ENCODE measurements around the gene CDYL2. TPM values are rescaled to one million over a fixed set of nuclear protein-coding genes. Genes with fewer than 3 reads are reported as not detected.
"Not testable (repeated sequence)": the region's sequence is repeated elsewhere in the genome, so short reads cannot be mapped to it uniquely, and the experiment has no call there.

CDYL2 gene
- total and polyA plus RNA-seq, 4 donors, result 8.5 to 15.9 (median 11.7) TPM

GRCh38 chr16:80794071-80794470 is 10.3 kb downstream of the CDYL2 start:
- no peak for DNase-seq (ENCODE audit: low read depth in 4 of 6, low spot score in 6 of 6)
- H3K4me1 ChIP-seq (ENCODE audit: control insufficient read depth, insufficient read depth, low read length), result no peaks in the 10 kb centered on the region
- WGBS (ENCODE audit: insufficient coverage), result 100% methylated on average over 1 of the region's 3 CpGs

DNA sequence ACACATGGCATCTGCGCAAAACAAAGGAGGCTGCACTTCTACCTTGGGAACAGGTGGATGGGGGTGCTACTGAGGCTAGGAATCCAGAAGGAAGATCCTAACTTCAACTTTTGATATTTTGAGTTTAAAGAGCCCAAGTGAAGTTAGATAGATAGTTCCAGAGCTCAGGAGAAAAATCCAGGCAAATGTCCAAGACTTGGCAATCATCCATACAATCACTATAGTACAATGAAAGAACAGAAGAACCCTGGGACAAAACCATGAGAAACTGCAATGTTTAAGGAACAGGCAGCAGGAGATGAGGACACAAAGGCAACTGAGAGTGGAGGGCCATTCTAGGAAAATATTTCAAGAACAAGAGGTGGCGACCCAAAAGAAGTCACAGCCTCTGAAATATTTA is 12.4 kb downstream of the CDYL2 start:
- Histone ChIP-seq H3K9me3 (ENCODE audit: control insufficient read depth, insufficient read depth, low read length) (no peaks in the 10 kb centered on the region), H3K36me3 (ENCODE audit: control insufficient read depth, insufficient read depth, low read length) (no peaks in the 10 kb centered on the region), H3K4me1 (ENCODE audit: control insufficient read depth, insufficient read depth, low read length) (no peaks in the 10 kb centered on the region), H3K27me3 (ENCODE audit: control insufficient read depth, insufficient read depth, low read length) (no peaks in the 10 kb centered on the region), H3K4me3 (ENCODE audit: low read depth, low read length) (no peak overlapping the region), H3K27ac (ENCODE audit: low read depth, low read length) (no peak overlapping the region)
- DNase-seq (ENCODE audit: low read depth in 4 of 6, low spot score in 6 of 6), result peak in 1 of 6 donors; percentile 14
- WGBS (ENCODE audit: insufficient coverage), result 100% methylated on average over 1 of the region's 2 CpGs

More at GRCh38 chr16:80794071-80794470, 10.3 kb downstream of the CDYL2 start:
- Histone ChIP-seq H3K27ac (ENCODE audit: low read depth, low read length) (no peak overlapping the region), H3K4me3 (ENCODE audit: low read depth, low read length) (no peak overlapping the region), H3K27me3 (ENCODE audit: control insufficient read depth, insufficient read depth, low read length) (no peaks in the 10 kb centered on the region), H3K36me3 (ENCODE audit: control insufficient read depth, insufficient read depth, low read length) (no peaks in the 10 kb centered on the region), H3K9me3 (ENCODE audit: control insufficient read depth, insufficient read depth, low read length) (no peaks in the 10 kb centered on the region)

DNA sequence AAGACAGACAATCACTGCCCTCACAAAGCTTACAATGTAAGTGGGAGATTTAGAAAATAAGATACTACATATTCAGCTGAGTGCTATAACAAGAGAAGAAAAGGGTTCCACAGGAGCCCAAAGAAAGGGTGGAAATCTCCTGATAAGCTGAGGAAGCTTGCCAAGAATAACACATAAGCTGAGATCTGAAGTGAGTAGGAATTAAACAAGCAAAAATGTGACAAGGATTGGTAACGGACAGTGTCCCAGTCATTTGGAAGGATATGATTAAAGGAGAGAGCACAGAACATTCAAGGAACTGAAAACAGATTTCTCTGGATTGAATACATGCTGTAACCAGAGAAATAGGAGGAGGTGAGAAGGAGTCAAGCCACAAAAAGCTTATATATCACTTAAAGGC is 13.0 kb downstream of the CDYL2 start:
- DNase-seq (ENCODE audit: low read depth in 4 of 6, low spot score in 6 of 6), result no peak
- Histone ChIP-seq H3K9me3 (ENCODE audit: control insufficient read depth, insufficient read depth, low read length) (no peaks in the 10 kb centered on the region), H3K27ac (ENCODE audit: low read depth, low read length) (no peak overlapping the region), H3K27me3 (ENCODE audit: control insufficient read depth, insufficient read depth, low read length) (no peaks in the 10 kb centered on the region), H3K36me3 (ENCODE audit: control insufficient read depth, insufficient read depth, low read length) (no peaks in the 10 kb centered on the region), H3K4me1 (ENCODE audit: control insufficient read depth, insufficient read depth, low read length) (no peaks in the 10 kb centered on the region), H3K4me3 (ENCODE audit: low read depth, low read length) (no peak overlapping the region)
- WGBS (ENCODE audit: insufficient coverage), result no CpG with 5 or more reads among the region's 1 CpG

DNA sequence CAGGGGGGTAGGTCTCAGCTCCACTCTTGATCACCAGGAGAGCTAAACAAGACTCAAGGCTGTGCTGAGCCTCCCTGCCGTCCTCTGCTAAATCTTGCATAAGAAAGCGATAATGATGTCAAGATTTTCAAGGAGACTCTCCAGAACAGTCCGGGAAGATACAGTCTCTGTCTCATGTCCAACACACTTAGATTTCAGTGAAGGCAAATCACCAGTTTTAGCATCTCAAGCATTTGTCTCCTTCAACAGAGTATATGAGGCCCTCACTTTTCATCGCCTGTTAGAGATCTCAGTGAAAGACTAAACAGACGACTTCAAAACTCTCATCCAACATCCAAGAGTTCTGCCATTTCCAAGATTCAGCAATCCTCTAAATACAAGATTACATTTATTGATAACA is 13.6 kb downstream of the CDYL2 start:
- no peaks in the 10 kb centered on the region for H3K4me1 ChIP-seq (ENCODE audit: control insufficient read depth, insufficient read depth, low read length)
- H3K27ac ChIP-seq (ENCODE audit: low read depth, low read length), result no peak overlapping the region
- no peak for DNase-seq (ENCODE audit: low read depth in 4 of 6, low spot score in 6 of 6)
- H3K27me3 ChIP-seq (ENCODE audit: control insufficient read depth, insufficient read depth, low read length), result no peaks in the 10 kb centered on the region
- 90% methylated on average over 5 of the region's 5 CpGs for WGBS (ENCODE audit: insufficient coverage)
- H3K36me3 ChIP-seq (ENCODE audit: control insufficient read depth, insufficient read depth, low read length), result no peaks in the 10 kb centered on the region
- no peaks in the 10 kb centered on the region for H3K9me3 ChIP-seq (ENCODE audit: control insufficient read depth, insufficient read depth, low read length)
- no peak overlapping the region for H3K4me3 ChIP-seq (ENCODE audit: low read depth, low read length)

DNA sequence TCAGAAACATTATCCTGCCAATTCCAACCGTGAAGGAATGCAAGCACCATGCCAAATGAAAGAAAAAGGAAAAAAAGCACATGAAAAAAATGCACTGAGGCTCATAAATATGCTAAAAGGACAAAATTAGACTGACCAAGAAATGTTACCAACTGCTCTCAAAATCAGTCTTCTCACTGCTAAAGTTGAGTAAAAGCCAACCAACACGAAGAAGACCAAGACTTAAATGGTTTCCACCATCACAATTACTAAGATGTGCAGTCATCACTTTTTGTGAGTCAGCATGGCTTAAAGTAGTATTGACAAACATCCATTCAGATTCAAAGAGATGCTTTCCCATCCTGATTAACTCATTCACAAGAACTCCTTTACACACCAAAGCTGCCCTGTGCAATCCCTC is 16.4 kb downstream of the CDYL2 start:
- no peak for DNase-seq (ENCODE audit: low read depth in 4 of 6, low spot score in 6 of 6)
- 20% methylated on average over 1 of the region's 2 CpGs for WGBS (ENCODE audit: insufficient coverage)
- Histone ChIP-seq H3K4me3 (ENCODE audit: low read depth, low read length) (no peak overlapping the region), H3K9me3 (ENCODE audit: control insufficient read depth, insufficient read depth, low read length) (peaks cover 3% of the 10 kb centered on the region), H3K27me3 (ENCODE audit: control insufficient read depth, insufficient read depth, low read length) (no peaks in the 10 kb centered on the region), H3K4me1 (ENCODE audit: control insufficient read depth, insufficient read depth, low read length) (no peaks in the 10 kb centered on the region), H3K36me3 (ENCODE audit: control insufficient read depth, insufficient read depth, low read length) (no peaks in the 10 kb centered on the region), H3K27ac (ENCODE audit: low read depth, low read length) (no peak overlapping the region)

- 100% methylated on average over 1 of the region's 3 CpGs for WGBS (ENCODE audit: insufficient coverage)
- H3K36me3 ChIP-seq (ENCODE audit: control insufficient read depth, insufficient read depth, low read length); DNase-seq (ENCODE audit: low read depth in 4 of 6, low spot score in 6 of 6); H3K4me1 ChIP-seq (ENCODE audit: control insufficient read depth, insufficient read depth, low read length); H3K27ac ChIP-seq (ENCODE audit: low read depth, low read length); H3K9me3 ChIP-seq (ENCODE audit: control insufficient read depth, insufficient read depth, low read length); H3K4me3 ChIP-seq (ENCODE audit: low read depth, low read length); H3K27me3 ChIP-seq (ENCODE audit: control insufficient read depth, insufficient read depth, low read length): not testable (repeated sequence)
Observed at GRCh38 chr16:80786561-80786960, 17.8 kb downstream of the CDYL2 start.

DNA sequence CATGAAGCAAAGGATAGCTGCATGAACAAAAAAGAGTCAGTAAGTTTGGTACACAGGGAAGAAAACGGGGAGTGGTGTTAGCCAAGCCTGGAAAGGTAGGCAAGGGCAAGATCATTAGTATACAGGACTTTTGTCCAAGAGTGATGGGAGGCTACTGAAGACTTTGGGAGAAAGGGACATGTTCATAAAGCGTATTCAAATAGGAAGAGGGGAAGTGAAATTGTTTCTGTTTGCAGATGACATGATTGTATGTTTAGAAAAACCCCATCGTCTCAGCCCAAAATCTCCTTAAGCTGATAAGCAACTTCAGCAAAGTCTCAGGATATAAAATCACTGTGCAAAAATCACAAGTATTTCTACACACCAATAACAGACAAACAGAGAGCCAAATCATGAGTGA is 19.4 kb downstream of the CDYL2 start:
- 87% methylated on average over 1 of the region's 3 CpGs for WGBS (ENCODE audit: insufficient coverage)
- Histone ChIP-seq H3K27me3 (ENCODE audit: control insufficient read depth, insufficient read depth, low read length) (no peaks in the 10 kb centered on the region), H3K36me3 (ENCODE audit: control insufficient read depth, insufficient read depth, low read length) (no peaks in the 10 kb centered on the region), H3K9me3 (ENCODE audit: control insufficient read depth, insufficient read depth, low read length) (peaks cover 8% of the 10 kb centered on the region), H3K4me3 (ENCODE audit: low read depth, low read length) (no peak overlapping the region), H3K27ac (ENCODE audit: low read depth, low read length) (no peak overlapping the region), H3K4me1 (ENCODE audit: control insufficient read depth, insufficient read depth, low read length) (no peaks in the 10 kb centered on the region)
- no peak for DNase-seq (ENCODE audit: low read depth in 4 of 6, low spot score in 6 of 6)

DNA sequence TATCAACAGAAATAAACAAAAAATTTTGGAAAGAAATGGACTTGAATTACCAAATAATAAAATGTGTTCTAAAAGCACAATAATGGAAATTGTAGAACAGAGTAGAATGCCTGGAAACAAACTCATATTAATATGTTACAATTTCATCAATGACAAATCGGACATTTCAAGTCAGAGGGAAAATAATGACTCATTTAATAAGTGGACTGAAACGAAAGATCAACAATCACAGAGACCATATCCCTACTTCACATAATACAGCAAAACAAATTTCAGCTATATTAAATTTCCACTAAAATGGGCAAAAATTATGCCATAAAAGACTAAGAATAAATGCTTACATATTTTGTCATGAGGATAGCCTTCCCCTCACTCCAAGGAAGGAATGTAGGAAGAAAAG is 25.7 kb downstream of the CDYL2 start:
- DNase-seq (ENCODE audit: low read depth in 4 of 6, low spot score in 6 of 6), result no peak

GRCh38 chr16:80776856-80777255 is 27.5 kb downstream of the CDYL2 start:
- 85% methylated on average over 13 of the region's 19 CpGs for WGBS (ENCODE audit: insufficient coverage)
- no peak overlapping the region for H3K27ac ChIP-seq (ENCODE audit: low read depth, low read length)
- no peak for DNase-seq (ENCODE audit: low read depth in 4 of 6, low spot score in 6 of 6)
- H3K4me3 ChIP-seq (ENCODE audit: low read depth, low read length), result no peak overlapping the region
- H3K36me3 ChIP-seq (ENCODE audit: control insufficient read depth, insufficient read depth, low read length), result no peaks in the 10 kb centered on the region
- H3K9me3 ChIP-seq (ENCODE audit: control insufficient read depth, insufficient read depth, low read length), result peaks cover 4% of the 10 kb centered on the region
- no peaks in the 10 kb centered on the region for H3K27me3 ChIP-seq (ENCODE audit: control insufficient read depth, insufficient read depth, low read length)
- H3K4me1 ChIP-seq (ENCODE audit: control insufficient read depth, insufficient read depth, low read length), result no peaks in the 10 kb centered on the region

More for the DNA sequence above, 25.7 kb downstream of the CDYL2 start:
- Histone ChIP-seq H3K27me3 (ENCODE audit: control insufficient read depth, insufficient read depth, low read length) (no peaks in the 10 kb centered on the region), H3K36me3 (ENCODE audit: control insufficient read depth, insufficient read depth, low read length) (no peaks in the 10 kb centered on the region), H3K4me1 (ENCODE audit: control insufficient read depth, insufficient read depth, low read length) (no peaks in the 10 kb centered on the region), H3K27ac (ENCODE audit: low read depth, low read length) (no peak overlapping the region), H3K4me3 (ENCODE audit: low read depth, low read length) (no peak overlapping the region), H3K9me3 (ENCODE audit: control insufficient read depth, insufficient read depth, low read length) (peaks cover 8% of the 10 kb centered on the region)
- WGBS (ENCODE audit: insufficient coverage), result no CpG with 5 or more reads among the region's 2 CpGs

DNA sequence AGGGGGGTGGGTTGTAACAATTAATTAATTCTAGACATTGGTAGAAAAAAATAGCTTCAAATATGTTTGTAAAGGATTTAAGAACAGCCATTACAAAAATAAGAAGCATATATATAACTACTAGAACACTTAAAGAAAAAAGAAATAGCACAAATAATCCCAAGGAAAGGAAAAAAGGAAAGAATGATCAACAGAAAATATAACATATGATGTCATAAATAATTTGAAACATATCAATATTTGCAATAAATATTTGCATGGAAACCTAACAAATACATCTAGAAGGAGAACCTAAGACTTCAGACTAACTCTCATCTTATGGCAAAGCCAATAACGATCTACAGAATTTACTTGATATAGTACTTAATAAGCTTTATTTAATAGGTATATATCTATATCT is 28.9 kb downstream of the CDYL2 start:
- no CpG with 5 or more reads among the region's 1 CpG for WGBS (ENCODE audit: insufficient coverage)
- Histone ChIP-seq H3K36me3 (ENCODE audit: control insufficient read depth, insufficient read depth, low read length) (no peaks in the 10 kb centered on the region), H3K4me1 (ENCODE audit: control insufficient read depth, insufficient read depth, low read length) (no peaks in the 10 kb centered on the region), H3K27me3 (ENCODE audit: control insufficient read depth, insufficient read depth, low read length) (no peaks in the 10 kb centered on the region), H3K9me3 (ENCODE audit: control insufficient read depth, insufficient read depth, low read length) (peaks cover 8% of the 10 kb centered on the region), H3K4me3 (ENCODE audit: low read depth, low read length) (no peak overlapping the region), H3K27ac (ENCODE audit: low read depth, low read length) (no peak overlapping the region)
- DNase-seq (ENCODE audit: low read depth in 4 of 6, low spot score in 6 of 6), result no peak

All from spinal cord (tissue), 10 donors.